SK-N-SH treated with all-trans-retinoic acid at 6 μM for 48 hours (cell line): ENCODE measurements around the gene TNK2.
"Not testable (repeated sequence)": the region's sequence is repeated elsewhere in the genome, so short reads cannot be mapped to it uniquely, and the experiment has no call there.

Source experiments
- ATAC-seq: fragments of 200-7000 bp; cut with Tn5 transposase; 3 replicates; pipeline ENCODE4 v1.9.1; 2020; ENCODE audit warnings: mild to moderate bottlenecking, moderate library complexity
- ARNTL ChIP-seq: fragments of 450-650 bp; formaldehyde crosslinking; IDR thresholded peaks from 2 replicates; pipeline ENCODE4 v1.5.0; 2020; ENCODE audit warnings: low read depth, mild to moderate bottlenecking, moderate library complexity, borderline replicate concordance
- CSDC2 ChIP-seq: fragments of 250-450 bp; sonication (Bioruptor Pico); IDR thresholded peaks from 2 replicates; pipeline ENCODE4 v1.5.0; 2020; ENCODE audit warnings: mild to moderate bottlenecking, moderate library complexity
- ESRRG ChIP-seq: fragments of 250-450 bp; sonication (Bioruptor Pico); IDR thresholded peaks from 2 replicates; pipeline ENCODE4 v1.6.1; 2021; ENCODE audit warnings: mild to moderate bottlenecking
- GLIS3 ChIP-seq: fragments of 250-450 bp; sonication (Bioruptor Pico); IDR thresholded peaks from 2 replicates; pipeline ENCODE4 v1.5.0; 2020; ENCODE audit warnings: mild to moderate bottlenecking, moderate library complexity
- ISL1 ChIP-seq: fragments of 250-450 bp; sonication (Bioruptor Pico); IDR thresholded peaks from 2 replicates; pipeline ENCODE4 v2.1.2; 2022; ENCODE audit warnings: mild to moderate bottlenecking, moderate library complexity
- OSR1 ChIP-seq: fragments of 250-450 bp; sonication (Bioruptor Pico); IDR thresholded peaks from 2 replicates; pipeline ENCODE4 v1.8.0; 2022; ENCODE audit warnings: moderate library complexity, mild to moderate bottlenecking, inconsistent platforms
- PPARA ChIP-seq: fragments of 250-450 bp; sonication (Bioruptor Pico); IDR thresholded peaks from 2 replicates; pipeline ENCODE4 v1.5.0; 2020; ENCODE audit warnings: mild to moderate bottlenecking, borderline replicate concordance
- RARB ChIP-seq: fragments of 250-450 bp; sonication (Bioruptor Pico); IDR thresholded peaks from 2 replicates; pipeline ENCODE4 v1.8.0; 2021; ENCODE audit warnings: mild to moderate bottlenecking, moderate library complexity
- SNAI2 ChIP-seq: fragments of 250-450 bp; sonication (Bioruptor Pico); IDR thresholded peaks from 2 replicates; pipeline ENCODE4 v1.5.0; 2020; ENCODE audit warnings: mild to moderate bottlenecking, moderate library complexity
- TCF4 ChIP-seq: fragments of 250-450 bp; sonication (Bioruptor Pico); IDR thresholded peaks from 2 replicates; pipeline ENCODE4 v1.8.0; 2021; ENCODE audit warnings: mild to moderate bottlenecking, moderate library complexity, borderline replicate concordance
- TOX ChIP-seq: fragments of 250-450 bp; sonication (Bioruptor Pico); IDR thresholded peaks from 2 replicates; pipeline ENCODE4 v1.8.0; 2021; ENCODE audit warnings: mild to moderate bottlenecking, moderate library complexity, borderline replicate concordance
- ZC3H10 ChIP-seq: fragments of 250-450 bp; sonication (Bioruptor Pico); IDR thresholded peaks from 2 replicates; pipeline ENCODE4 v1.5.1; 2021; ENCODE audit warnings: mild to moderate bottlenecking, moderate library complexity
- ZFP3 ChIP-seq: fragments of 250-450 bp; sonication (Bioruptor Pico); IDR thresholded peaks from 2 replicates; pipeline ENCODE4 v1.5.0; 2020; ENCODE audit warnings: mild to moderate bottlenecking, moderate library complexity
- ZFP30 ChIP-seq: fragments of 450-650 bp; formaldehyde crosslinking; IDR thresholded peaks from 2 replicates; pipeline ENCODE4 v1.5.0; 2022; ENCODE audit warnings: mild to moderate bottlenecking, moderate library complexity
- ZNF565 ChIP-seq: fragments of 450-650 bp; formaldehyde crosslinking; conservative IDR thresholded peaks from 2 replicates; pipeline ENCODE4 v1.5.0; 2020; ENCODE audit warnings: low read depth, mild to moderate bottlenecking, moderate library complexity
- ZNF70 ChIP-seq: fragments of 450-650 bp; formaldehyde crosslinking; IDR thresholded peaks from 2 replicates; pipeline ENCODE4 v1.5.0; 2020; ENCODE audit warnings: mild to moderate bottlenecking, moderate library complexity
- TF ChIP-seq, protein P1 (sequence below): fragments of 250-450 bp; sonication (Bioruptor Pico); IDR thresholded peaks from 2 replicates; pipeline ENCODE4 v1.5.1; 2020; ENCODE audit warnings: low read depth, mild to moderate bottlenecking, moderate library complexity
- TF ChIP-seq, protein P2 (sequence below): fragments of 250-450 bp; sonication (Bioruptor Pico); IDR thresholded peaks from 2 replicates; pipeline ENCODE4 v1.5.1; 2021; ENCODE audit warnings: mild to moderate bottlenecking, moderate library complexity
- TF ChIP-seq, protein P3 (sequence below): fragments of 250-450 bp; sonication (Bioruptor Pico); IDR thresholded peaks from 2 replicates; pipeline ENCODE4 v1.5.0; 2020; ENCODE audit warnings: mild to moderate bottlenecking, moderate library complexity
- TF ChIP-seq, protein P4 (sequence below): fragments of 250-450 bp; sonication (Bioruptor Pico); IDR thresholded peaks from 2 replicates; pipeline ENCODE4 v1.8.0; 2020; ENCODE audit warnings: mild to moderate bottlenecking, moderate library complexity, borderline replicate concordance
- TF ChIP-seq, protein P5 (sequence below): fragments of 250-450 bp; sonication (Bioruptor Pico); IDR thresholded peaks from 2 replicates; pipeline ENCODE4 v1.8.0; 2021; ENCODE audit warnings: low read depth, mild to moderate bottlenecking, moderate library complexity, borderline replicate concordance

The TNK2 gene

DNA sequence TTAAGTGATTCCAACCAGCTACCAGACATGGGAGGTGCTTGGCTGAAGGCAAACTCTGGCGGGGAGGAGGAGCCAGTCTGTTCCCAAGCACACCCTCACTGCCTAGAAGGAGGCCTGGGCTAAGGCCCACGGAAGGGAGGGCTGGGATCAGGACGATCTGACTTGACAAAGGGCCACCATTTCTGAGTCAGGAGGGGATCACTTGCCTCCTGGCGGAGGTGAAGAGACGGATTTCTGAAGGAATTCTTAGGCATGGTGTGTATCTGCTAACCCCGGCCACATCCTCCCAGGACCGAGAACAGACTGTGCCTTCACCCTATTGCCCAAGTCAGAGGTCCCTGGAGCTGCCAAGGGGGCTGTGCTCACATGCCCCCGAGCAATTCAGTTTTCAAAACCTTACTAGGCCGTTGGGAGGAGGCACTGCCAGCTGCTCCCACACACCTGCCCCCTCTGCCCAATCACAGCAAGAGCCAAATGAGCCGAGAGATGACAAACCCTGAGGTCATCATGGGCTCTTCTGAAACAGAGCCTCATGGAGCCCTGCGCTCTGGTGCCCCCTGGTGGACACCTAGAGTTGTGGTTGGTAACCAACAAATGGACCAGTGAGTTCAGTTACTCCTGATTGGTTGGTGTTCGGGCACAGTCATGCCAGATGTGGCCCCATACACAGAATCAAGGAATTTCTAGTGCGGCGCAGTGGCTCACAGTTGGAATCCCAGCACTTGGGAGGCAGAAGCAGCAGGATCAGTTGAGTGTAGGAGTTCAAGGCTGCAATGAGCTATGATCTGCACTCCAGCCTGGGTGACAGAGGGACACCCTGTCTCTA is 6.5 kb upstream of the TNK2 start:
- ATAC-seq: peak; percentile 98
- TF ChIP-seq ZC3H10: no peak
- TF ChIP-seq ZNF565 (CRISPR knock-in tag): no peak
- TF ChIP-seq CSDC2 (CRISPR knock-in tag): no peak
- TF ChIP-seq GLIS3 (CRISPR knock-in tag): no peak
- TF ChIP-seq, protein P1, sequence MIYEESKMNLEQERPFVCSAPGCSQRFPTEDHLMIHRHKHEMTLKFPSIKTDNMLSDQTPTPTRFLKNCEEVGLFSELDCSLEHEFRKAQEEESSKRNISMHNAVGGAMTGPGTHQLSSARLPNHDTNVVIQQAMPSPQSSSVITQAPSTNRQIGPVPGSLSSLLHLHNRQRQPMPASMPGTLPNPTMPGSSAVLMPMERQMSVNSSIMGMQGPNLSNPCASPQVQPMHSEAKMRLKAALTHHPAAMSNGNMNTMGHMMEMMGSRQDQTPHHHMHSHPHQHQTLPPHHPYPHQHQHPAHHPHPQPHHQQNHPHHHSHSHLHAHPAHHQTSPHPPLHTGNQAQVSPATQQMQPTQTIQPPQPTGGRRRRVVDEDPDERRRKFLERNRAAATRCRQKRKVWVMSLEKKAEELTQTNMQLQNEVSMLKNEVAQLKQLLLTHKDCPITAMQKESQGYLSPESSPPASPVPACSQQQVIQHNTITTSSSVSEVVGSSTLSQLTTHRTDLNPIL: no peak
- no peak for TF ChIP-seq TOX (CRISPR knock-in tag)
- no peak for TF ChIP-seq ARNTL
- TF ChIP-seq ESRRG (CRISPR knock-in tag): no peak
- no peak for TF ChIP-seq ZFP30
- no peak for TF ChIP-seq TCF4 (CRISPR knock-in tag)
- TF ChIP-seq, protein P2, sequence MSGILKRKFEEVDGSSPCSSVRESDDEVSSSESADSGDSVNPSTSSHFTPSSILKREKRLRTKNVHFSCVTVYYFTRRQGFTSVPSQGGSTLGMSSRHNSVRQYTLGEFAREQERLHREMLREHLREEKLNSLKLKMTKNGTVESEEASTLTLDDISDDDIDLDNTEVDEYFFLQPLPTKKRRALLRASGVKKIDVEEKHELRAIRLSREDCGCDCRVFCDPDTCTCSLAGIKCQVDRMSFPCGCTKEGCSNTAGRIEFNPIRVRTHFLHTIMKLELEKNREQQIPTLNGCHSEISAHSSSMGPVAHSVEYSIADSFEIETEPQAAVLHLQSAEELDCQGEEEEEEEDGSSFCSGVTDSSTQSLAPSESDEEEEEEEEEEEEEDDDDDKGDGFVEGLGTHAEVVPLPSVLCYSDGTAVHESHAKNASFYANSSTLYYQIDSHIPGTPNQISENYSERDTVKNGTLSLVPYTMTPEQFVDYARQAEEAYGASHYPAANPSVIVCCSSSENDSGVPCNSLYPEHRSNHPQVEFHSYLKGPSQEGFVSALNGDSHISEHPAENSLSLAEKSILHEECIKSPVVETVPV (CRISPR knock-in tag): no peak
- TF ChIP-seq, protein P3, sequence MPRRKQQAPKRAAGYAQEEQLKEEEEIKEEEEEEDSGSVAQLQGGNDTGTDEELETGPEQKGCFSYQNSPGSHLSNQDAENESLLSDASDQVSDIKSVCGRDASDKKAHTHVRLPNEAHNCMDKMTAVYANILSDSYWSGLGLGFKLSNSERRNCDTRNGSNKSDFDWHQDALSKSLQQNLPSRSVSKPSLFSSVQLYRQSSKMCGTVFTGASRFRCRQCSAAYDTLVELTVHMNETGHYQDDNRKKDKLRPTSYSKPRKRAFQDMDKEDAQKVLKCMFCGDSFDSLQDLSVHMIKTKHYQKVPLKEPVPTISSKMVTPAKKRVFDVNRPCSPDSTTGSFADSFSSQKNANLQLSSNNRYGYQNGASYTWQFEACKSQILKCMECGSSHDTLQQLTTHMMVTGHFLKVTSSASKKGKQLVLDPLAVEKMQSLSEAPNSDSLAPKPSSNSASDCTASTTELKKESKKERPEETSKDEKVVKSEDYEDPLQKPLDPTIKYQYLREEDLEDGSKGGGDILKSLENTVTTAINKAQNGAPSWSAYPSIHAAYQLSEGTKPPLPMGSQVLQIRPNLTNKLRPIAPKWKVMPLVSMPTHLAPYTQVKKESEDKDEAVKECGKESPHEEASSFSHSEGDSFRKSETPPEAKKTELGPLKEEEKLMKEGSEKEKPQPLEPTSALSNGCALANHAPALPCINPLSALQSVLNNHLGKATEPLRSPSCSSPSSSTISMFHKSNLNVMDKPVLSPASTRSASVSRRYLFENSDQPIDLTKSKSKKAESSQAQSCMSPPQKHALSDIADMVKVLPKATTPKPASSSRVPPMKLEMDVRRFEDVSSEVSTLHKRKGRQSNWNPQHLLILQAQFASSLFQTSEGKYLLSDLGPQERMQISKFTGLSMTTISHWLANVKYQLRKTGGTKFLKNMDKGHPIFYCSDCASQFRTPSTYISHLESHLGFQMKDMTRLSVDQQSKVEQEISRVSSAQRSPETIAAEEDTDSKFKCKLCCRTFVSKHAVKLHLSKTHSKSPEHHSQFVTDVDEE (CRISPR knock-in tag): no peak
- TF ChIP-seq OSR1: no peak

DNA sequence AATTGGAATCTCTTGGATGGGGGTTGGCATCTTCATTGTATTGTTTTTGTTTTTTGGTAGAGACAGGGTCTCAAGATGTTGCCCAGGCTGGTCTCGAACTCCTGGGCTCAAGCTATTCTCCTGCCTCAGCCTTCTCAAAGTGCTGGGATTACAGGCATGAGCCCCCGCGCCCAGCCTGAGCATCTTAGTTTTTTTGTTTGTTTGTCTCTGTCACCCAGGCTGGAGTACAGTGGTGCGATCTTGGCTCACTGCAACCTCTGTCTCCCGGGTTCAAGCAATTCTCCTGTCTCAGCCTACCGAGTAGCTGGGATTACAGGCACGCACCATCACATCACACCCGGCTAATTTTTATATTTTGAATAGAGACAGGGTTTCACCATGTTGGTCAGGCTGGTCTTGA is 5.8 kb upstream of the TNK2 start:
- ATAC-seq: not testable (repeated sequence)

DNA sequence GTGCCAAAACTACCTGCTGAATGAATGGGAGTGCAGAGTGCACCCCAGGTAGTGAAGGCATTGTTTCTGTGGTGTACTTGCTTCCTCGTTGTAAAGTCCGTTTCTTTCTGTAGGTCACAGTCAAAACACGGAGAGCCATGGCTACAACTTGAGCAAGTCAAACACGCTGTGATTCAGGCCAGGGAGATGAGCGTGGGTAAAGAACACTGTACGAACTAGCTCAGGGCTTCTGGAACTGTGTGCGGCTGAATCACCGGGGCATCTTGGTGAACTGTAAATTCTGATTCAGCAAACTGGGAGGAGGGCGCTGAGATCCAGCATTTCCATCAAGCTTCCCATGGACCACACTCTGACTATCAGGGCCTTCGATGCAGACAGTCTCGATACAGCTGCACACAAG is 5.0 kb upstream of the TNK2 start:
- TF ChIP-seq PPARA (CRISPR knock-in tag) (no peak), TCF4 (CRISPR knock-in tag) (no peak), ZFP3 (no peak), ISL1 (CRISPR knock-in tag) (no peak), ZFP30 (no peak), ESRRG (CRISPR knock-in tag) (no peak), GLIS3 (CRISPR knock-in tag) (no peak), ZNF70 (CRISPR knock-in tag) (no peak), ZNF565 (CRISPR knock-in tag) (no peak), SNAI2 (CRISPR knock-in tag) (no peak), ZC3H10 (no peak), RARB (CRISPR knock-in tag) (no peak), OSR1 (no peak), TOX (CRISPR knock-in tag) (no peak)
- TF ChIP-seq, protein P1: no peak
- TF ChIP-seq, protein P2 (CRISPR knock-in tag): no peak
- TF ChIP-seq, protein P4, sequence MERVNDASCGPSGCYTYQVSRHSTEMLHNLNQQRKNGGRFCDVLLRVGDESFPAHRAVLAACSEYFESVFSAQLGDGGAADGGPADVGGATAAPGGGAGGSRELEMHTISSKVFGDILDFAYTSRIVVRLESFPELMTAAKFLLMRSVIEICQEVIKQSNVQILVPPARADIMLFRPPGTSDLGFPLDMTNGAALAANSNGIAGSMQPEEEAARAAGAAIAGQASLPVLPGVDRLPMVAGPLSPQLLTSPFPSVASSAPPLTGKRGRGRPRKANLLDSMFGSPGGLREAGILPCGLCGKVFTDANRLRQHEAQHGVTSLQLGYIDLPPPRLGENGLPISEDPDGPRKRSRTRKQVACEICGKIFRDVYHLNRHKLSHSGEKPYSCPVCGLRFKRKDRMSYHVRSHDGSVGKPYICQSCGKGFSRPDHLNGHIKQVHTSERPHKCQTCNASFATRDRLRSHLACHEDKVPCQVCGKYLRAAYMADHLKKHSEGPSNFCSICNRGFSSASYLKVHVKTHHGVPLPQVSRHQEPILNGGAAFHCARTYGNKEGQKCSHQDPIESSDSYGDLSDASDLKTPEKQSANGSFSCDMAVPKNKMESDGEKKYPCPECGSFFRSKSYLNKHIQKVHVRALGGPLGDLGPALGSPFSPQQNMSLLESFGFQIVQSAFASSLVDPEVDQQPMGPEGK (CRISPR knock-in tag): no peak
- TF ChIP-seq, protein P3 (CRISPR knock-in tag): no peak
- TF ChIP-seq, protein P5, sequence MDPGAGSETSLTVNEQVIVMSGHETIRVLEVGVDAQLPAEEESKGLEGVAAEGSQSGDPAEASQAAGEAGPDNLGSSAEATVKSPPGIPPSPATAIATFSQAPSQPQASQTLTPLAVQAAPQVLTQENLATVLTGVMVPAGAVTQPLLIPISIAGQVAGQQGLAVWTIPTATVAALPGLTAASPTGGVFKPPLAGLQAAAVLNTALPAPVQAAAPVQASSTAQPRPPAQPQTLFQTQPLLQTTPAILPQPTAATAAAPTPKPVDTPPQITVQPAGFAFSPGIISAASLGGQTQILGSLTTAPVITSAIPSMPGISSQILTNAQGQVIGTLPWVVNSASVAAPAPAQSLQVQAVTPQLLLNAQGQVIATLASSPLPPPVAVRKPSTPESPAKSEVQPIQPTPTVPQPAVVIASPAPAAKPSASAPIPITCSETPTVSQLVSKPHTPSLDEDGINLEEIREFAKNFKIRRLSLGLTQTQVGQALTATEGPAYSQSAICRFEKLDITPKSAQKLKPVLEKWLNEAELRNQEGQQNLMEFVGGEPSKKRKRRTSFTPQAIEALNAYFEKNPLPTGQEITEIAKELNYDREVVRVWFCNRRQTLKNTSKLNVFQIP (CRISPR knock-in tag): no peak
- no peak for ATAC-seq
